Activated CD8-positive, alpha-beta memory T cell treated with anti-CD3 and anti-CD28 coated beads, Interleukin-2, amount 50 U/mL, for 48 hours (primary cell): Measurements from ENCODE around the gene CFP.

Experiments
- DNase-seq: peaks from one replicate; pipeline ENCODE4 v3.0.0-alpha.2; 2020

CFP gene

DNA sequence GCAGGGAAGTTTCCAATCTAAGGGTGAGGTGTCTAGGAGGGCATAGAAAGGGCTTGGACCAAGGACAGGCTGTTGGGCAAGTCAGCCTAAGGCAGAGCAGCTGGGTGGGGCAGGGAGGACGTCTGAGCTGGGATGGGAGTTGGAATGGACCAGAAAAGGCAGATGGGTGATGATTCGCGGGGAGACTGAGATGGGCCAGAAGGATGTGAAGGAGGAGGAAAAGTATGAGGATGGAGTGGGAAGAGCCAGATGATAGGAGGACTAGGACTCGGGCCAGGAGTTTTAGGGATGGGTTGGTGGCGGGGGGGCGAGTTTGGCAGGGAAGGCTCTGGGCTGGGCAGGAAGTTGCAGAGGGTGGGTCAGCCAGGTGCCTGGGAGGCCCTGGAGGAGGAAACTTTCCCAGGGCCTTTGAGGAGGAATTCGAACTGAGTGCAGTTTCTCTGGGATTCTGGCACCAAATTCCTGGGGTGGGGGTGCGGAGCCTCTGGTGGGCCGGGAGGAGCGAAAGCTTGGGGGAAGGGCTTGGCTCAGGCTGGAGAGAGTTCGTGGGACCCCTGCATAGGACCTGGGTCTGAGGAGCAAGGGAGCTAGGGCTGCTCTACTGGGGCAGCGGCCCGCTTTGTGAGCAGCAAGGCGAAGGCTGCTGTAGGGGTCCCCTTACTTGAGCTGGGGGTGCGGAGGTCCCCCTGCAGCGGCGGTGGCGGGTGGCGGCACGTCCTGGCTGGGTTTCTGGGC lies 56.2 kb downstream of the CFP start:
- no peak for DNase-seq
